DMS153 treated with DMSO at 0.1 percent for 48 hours (cell line): ENCODE measurements around the gene EPS8L2.
"Not testable (repeated sequence)": the region's sequence is repeated elsewhere in the genome, so short reads cannot be mapped to it uniquely, and the experiment has no call there.

ENCODE experiments used
- DNase-seq: peaks from one replicate; lab custom pipeline; 2025; ENCODE audit not compliant: unreplicated experiment; lab: John Stamatoyannopoulos, UW

EPS8L2 gene

GRCh38 chr11:724049-724777 is 18.2 kb downstream of the EPS8L2 start:
- DNase-seq, result no peak

- DNase-seq, result no peak
Measured at GRCh38 chr11:724778-725386, 18.9 kb downstream of the EPS8L2 start.

- DNase-seq, result no peak
Measured at GRCh38 chr11:725624-726202, 19.7 kb downstream of the EPS8L2 start.

GRCh38 chr11:726278-727220 is 20.5 kb downstream of the EPS8L2 start:
- peak; percentile 70 for DNase-seq

GRCh38 chr11:727281-727701 is 21.3 kb downstream of the EPS8L2 start:
- DNase-seq, result no peak

- peak; percentile 72 for DNase-seq
Measured at GRCh38 chr11:727859-728748, 22.1 kb downstream of the EPS8L2 start.

GRCh38 chr11:728901-729491 is 23.0 kb downstream of the EPS8L2 start:
- DNase-seq, result no peak

GRCh38 chr11:729492-730074 is 23.6 kb downstream of the EPS8L2 start:
- no peak for DNase-seq

GRCh38 chr11:733072-733471 is 27.0 kb downstream of the EPS8L2 start:
- no peak for DNase-seq

- DNase-seq, result not testable (repeated sequence)
Measured at GRCh38 chr11:734541-734940, 28.5 kb downstream of the EPS8L2 start.

- DNase-seq, result no peak
Measured at GRCh38 chr11:737366-737765, 31.3 kb downstream of the EPS8L2 start.

- not testable (repeated sequence) for DNase-seq
Measured at GRCh38 chr11:737899-738298, 31.9 kb downstream of the EPS8L2 start.

- no peak for DNase-seq
Measured at GRCh38 chr11:742156-742546, 36.1 kb downstream of the EPS8L2 start.

- no peak for DNase-seq
Measured at GRCh38 chr11:742571-743201, 36.7 kb downstream of the EPS8L2 start.

- no peak for DNase-seq
Measured at GRCh38 chr11:745428-745827, 39.4 kb downstream of the EPS8L2 start.

- DNase-seq, result no peak
Measured at GRCh38 chr11:746289-747157, 40.5 kb downstream of the EPS8L2 start.

- peak; percentile 80 for DNase-seq
Measured at GRCh38 chr11:747158-748006, 41.4 kb downstream of the EPS8L2 start, which contains the start of gene TALDO1. TSS of gene TALDO1 (plus strand) at chr11:747464. CDS start at chr11:747482, 18 bp downstream.
